ENCODE data around the gene ADAP1. TPM values are rescaled to one million over a fixed set of nuclear protein-coding genes. Genes with fewer than 3 reads are reported as not detected.

The ADAP1 gene
- total and polyA plus RNA-seq, 7 donors = 11.4 to 157 (median 72.6) TPM

DNA sequence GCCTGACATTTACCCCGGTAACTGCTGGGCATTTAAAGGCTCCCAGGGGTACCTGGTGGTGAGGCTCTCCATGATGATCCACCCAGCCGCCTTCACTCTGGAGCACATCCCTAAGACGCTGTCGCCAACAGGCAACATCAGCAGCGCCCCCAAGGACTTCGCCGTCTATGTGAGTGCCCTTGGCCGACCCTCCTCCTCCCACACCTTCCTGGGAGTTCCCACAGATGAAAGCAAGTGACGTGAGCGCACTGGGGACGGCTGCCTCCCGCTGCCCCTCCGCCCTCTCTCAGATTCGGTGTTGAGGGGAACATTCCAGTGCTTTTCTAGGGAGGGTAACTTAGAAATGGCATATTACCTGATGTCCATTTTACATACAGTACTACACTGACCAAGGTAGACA lies 85.1 kb downstream of the ADAP1 start:
- Histone ChIP-seq H3K4me1 (peaks cover 0 to 47% (median 37%) of the 10 kb centered on the region in 4 donors), H3K36me3 (peaks cover 4 to 70% (median 43%) of the 10 kb centered on the region in 4 donors), H3K27me3 (no peaks in the 10 kb centered on the region), H3K4me3 (no peak overlapping the region), H3K9me3 (no peaks in the 10 kb centered on the region), H3K27ac (peak overlapping the region; percentile 50 to 89 (median 81))
- TF ChIP-seq, protein P1, sequence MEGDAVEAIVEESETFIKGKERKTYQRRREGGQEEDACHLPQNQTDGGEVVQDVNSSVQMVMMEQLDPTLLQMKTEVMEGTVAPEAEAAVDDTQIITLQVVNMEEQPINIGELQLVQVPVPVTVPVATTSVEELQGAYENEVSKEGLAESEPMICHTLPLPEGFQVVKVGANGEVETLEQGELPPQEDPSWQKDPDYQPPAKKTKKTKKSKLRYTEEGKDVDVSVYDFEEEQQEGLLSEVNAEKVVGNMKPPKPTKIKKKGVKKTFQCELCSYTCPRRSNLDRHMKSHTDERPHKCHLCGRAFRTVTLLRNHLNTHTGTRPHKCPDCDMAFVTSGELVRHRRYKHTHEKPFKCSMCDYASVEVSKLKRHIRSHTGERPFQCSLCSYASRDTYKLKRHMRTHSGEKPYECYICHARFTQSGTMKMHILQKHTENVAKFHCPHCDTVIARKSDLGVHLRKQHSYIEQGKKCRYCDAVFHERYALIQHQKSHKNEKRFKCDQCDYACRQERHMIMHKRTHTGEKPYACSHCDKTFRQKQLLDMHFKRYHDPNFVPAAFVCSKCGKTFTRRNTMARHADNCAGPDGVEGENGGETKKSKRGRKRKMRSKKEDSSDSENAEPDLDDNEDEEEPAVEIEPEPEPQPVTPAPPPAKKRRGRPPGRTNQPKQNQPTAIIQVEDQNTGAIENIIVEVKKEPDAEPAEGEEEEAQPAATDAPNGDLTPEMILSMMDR (IDR thresholded peaks at IDR 0.05) = no peak
- TF ChIP-seq POLR2AphosphoS5 (IDR thresholded peaks at IDR 0.05) = no peak
- TF ChIP-seq POLR2A (IDR thresholded peaks at IDR 0.05) = no peak
- TF ChIP-seq EP300 (IDR thresholded peaks at IDR 0.05) = no peak
- no peak for DNase-seq
- WGBS, 2 donors = 88 to 93% methylated on average over 14 of the region's 14 CpGs
- intact Hi-C loops (cut with DNase I) = no loop called here

DNA sequence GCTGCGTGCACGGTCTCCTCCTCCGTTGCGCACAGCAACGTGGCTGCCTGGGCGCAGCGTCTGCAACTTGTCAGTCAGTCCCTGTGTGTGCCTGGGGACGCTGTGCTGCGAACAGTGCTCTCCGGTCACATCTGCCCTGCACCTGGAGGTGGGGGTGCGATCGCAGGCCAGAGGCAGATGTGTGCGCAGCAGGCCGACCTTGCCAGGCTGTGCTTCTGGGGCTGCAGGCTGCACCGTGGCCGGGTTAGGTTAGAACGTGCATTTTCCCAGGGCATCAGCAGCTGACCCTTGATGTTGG lies 86.3 kb downstream of the ADAP1 start:
- peaks cover 4 to 81% (median 46%) of the 10 kb centered on the region in 4 donors for H3K36me3 ChIP-seq
- no peaks in the 10 kb centered on the region for H3K9me3 ChIP-seq
- WGBS, 2 donors = 88 to 94% methylated on average over 17 of the region's 17 CpGs
- no peaks in the 10 kb centered on the region for H3K27me3 ChIP-seq
- intact Hi-C loops (cut with DNase I) = no loop called here
- TF ChIP-seq EP300 (IDR thresholded peaks at IDR 0.05) = no peak
- peaks cover 0 to 35% (median 25%) of the 10 kb centered on the region in 4 donors for H3K4me1 ChIP-seq
- DNase-seq = no peak
- no peak overlapping the region for H3K4me3 ChIP-seq
- H3K27ac ChIP-seq = peak overlapping the region; percentile 78 to 96 (median 88)

DNA sequence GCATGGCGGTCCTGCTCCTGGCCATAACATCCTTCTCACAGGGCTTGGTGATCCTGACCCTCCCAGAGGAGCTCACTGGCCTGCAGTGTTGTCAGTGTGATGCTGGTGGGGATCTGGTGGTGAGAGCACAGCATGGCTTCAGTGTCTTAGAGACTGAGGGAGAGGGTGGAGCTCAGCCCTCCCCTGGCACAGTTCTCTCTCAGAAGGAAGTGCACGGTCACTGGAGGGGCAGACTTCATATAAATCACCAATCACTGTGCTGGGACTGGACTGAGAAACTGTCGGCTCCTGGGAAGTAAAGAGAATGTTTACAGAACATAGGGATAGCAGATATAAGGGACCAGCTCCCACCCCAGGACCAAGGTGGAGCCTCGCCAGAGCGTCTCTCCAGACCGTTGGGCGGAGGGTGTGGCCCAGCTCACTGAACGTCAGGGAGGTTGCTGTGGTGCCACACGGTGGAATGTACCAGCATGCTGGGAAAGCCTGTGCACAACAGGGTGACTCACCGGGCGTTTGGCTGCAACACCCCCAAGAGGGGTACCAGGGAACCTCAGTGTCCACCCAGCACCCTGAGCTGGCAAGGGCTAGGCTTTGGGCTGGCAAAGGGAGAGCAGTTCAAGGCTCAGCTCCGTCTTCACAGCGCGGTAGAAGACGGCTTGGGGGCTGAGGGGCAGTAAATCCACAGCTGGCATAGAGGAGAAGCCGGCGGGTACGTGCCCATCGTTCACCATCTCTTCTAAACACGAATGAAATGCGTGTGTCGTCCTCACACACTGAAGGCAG lies 86.9 kb downstream of the ADAP1 start:
- 40 to 76% methylated on average over 22 of the region's 22 CpGs for WGBS, 2 donors
- peak; percentile 95 for DNase-seq
- no peak overlapping the region for H3K4me3 ChIP-seq
- peaks cover 2 to 84% (median 46%) of the 10 kb centered on the region in 4 donors for H3K36me3 ChIP-seq
- no peaks in the 10 kb centered on the region for H3K27me3 ChIP-seq
- peak overlapping the region; percentile 78 to 96 (median 88) for H3K27ac ChIP-seq
- peaks cover 0 to 30% (median 20%) of the 10 kb centered on the region in 4 donors for H3K4me1 ChIP-seq
- TF ChIP-seq, protein P1 (IDR thresholded peaks at IDR 0.05) = no peak
- TF ChIP-seq EP300 (IDR thresholded peaks at IDR 0.05) = peak in 1 of 4 donors; percentile 15
- peak in 3 of 4 donors; percentile 19 to 32 (median 25) for TF ChIP-seq POLR2AphosphoS5 (IDR thresholded peaks at IDR 0.05)
- H3K9me3 ChIP-seq = no peaks in the 10 kb centered on the region
- intact Hi-C loops (cut with DNase I) = no loop called here

DNA sequence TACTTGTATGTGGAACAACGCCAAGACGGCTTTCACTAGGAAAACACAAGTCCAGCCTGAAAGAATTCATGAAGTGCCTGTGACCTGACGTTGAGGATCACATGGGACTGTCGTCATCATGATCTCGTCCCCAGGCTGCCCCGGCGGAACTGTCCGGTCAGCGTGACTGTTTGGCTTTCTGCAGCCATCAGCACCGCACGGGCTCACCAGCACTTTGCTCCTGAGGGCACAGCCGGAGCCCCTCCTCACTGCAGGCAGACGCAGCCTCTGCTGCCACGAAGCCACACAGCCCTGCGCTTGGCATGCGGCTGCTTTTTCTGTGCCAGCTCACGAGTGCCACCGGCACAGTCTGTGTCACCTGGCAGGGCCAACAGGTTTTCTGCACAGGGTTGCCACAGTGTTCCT lies 87.5 kb downstream of the ADAP1 start:
- peak; percentile 93 for DNase-seq
- H3K36me3 ChIP-seq = peaks cover 3 to 84% (median 45%) of the 10 kb centered on the region in 4 donors
- no peaks in the 10 kb centered on the region for H3K9me3 ChIP-seq
- no peak overlapping the region for H3K4me3 ChIP-seq
- peak in 1 of 2 donors; percentile 2 for TF ChIP-seq POLR2A (IDR thresholded peaks at IDR 0.05)
- TF ChIP-seq POLR2AphosphoS5 (IDR thresholded peaks at IDR 0.05) = peak in 2 of 4 donors; percentile 21 to 82
- TF ChIP-seq, protein P1 (IDR thresholded peaks at IDR 0.05) = no peak
- peak in 3 of 4 donors; percentile 52 to 90 (median 66) for TF ChIP-seq EP300 (IDR thresholded peaks at IDR 0.05)
- peak overlapping the region; percentile 78 to 96 (median 88) for H3K27ac ChIP-seq
- H3K4me1 ChIP-seq = peaks cover 0 to 26% (median 20%) of the 10 kb centered on the region in 4 donors
- intact Hi-C loops (cut with DNase I) = no loop called here
- no peaks in the 10 kb centered on the region for H3K27me3 ChIP-seq
- 40 to 76% methylated on average over 18 of the region's 18 CpGs for WGBS, 2 donors

DNA sequence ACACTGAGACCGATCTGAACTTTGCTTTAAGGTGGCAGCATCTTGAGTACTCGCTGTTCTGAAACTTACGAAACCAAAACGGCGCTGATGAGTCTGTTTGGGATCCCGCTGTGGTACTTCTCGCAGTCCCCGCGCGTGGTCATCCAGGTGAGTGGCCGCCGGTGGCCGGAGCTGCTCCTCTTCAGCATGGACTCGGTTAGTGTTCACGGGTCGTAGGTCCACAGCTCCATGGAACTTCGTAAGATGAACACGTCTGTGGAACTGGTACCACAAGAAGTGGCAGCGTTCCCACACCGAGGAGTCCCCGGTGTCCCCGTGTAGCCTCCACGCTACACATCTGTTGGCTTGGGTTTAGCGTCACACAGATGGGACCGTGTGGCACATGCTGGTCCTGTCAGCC lies 88.6 kb downstream of the ADAP1 start:
- peaks cover 0 to 26% (median 20%) of the 10 kb centered on the region in 4 donors for H3K4me1 ChIP-seq
- no peak overlapping the region for H3K4me3 ChIP-seq
- H3K27me3 ChIP-seq = no peaks in the 10 kb centered on the region
- intact Hi-C loops (cut with DNase I) = no loop called here
- H3K27ac ChIP-seq = peak overlapping the region; percentile 78 to 96 (median 88)
- DNase-seq = no peak
- TF ChIP-seq EP300 (IDR thresholded peaks at IDR 0.05) = no peak
- TF ChIP-seq, protein P1 (IDR thresholded peaks at IDR 0.05) = no peak
- no peak for TF ChIP-seq POLR2A (IDR thresholded peaks at IDR 0.05)
- TF ChIP-seq POLR2AphosphoS5 (IDR thresholded peaks at IDR 0.05) = no peak
- WGBS, 2 donors = 97% methylated on average over 25 of the region's 25 CpGs
- peaks cover 14 to 84% (median 53%) of the 10 kb centered on the region in 4 donors for H3K36me3 ChIP-seq
- H3K9me3 ChIP-seq = no peaks in the 10 kb centered on the region

Data from sigmoid colon (tissue), 7 donors.